VCaP (cell line): ENCODE results near the gene SGSH.

ENCODE experiments used
- H3K27ac ChIP-seq: fragments of 450-650 bp; 2 replicates; pipeline ENCODE4 v1.5.1; 2017
- TF ChIP-seq, protein P1 (sequence below): fragments of 450-650 bp; conservative IDR thresholded peaks from 2 replicates; pipeline ENCODE4 v1.5.1; 2017; ENCODE audit warnings: mild to moderate bottlenecking, moderate library complexity

Gene SGSH

GRCh38 chr17:80223838-80224497, 3.8 kb upstream of the SGSH start:
- H3K27ac ChIP-seq: no peak overlapping the region
- TF ChIP-seq, protein P1, sequence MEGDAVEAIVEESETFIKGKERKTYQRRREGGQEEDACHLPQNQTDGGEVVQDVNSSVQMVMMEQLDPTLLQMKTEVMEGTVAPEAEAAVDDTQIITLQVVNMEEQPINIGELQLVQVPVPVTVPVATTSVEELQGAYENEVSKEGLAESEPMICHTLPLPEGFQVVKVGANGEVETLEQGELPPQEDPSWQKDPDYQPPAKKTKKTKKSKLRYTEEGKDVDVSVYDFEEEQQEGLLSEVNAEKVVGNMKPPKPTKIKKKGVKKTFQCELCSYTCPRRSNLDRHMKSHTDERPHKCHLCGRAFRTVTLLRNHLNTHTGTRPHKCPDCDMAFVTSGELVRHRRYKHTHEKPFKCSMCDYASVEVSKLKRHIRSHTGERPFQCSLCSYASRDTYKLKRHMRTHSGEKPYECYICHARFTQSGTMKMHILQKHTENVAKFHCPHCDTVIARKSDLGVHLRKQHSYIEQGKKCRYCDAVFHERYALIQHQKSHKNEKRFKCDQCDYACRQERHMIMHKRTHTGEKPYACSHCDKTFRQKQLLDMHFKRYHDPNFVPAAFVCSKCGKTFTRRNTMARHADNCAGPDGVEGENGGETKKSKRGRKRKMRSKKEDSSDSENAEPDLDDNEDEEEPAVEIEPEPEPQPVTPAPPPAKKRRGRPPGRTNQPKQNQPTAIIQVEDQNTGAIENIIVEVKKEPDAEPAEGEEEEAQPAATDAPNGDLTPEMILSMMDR: no peak

- TF ChIP-seq, protein P1: no peak
- no peak overlapping the region for H3K27ac ChIP-seq
Observed at GRCh38 chr17:80223142-80223815, 3.1 kb upstream of the SGSH start.

- no peak overlapping the region for H3K27ac ChIP-seq
- TF ChIP-seq, protein P1: no peak
Observed at GRCh38 chr17:80222376-80223141, 2.4 kb upstream of the SGSH start.

- H3K27ac ChIP-seq: peak overlapping the region; percentile 95
Observed at GRCh38 chr17:80221351-80222105, 1.4 kb upstream of the SGSH start.

GRCh38 chr17:80220736-80221215, 643 bp upstream of the SGSH start:
- peak overlapping the region; percentile 95 for H3K27ac ChIP-seq
- TF ChIP-seq, protein P1: no peak

More at GRCh38 chr17:80221351-80222105, 1.4 kb upstream of the SGSH start:
- TF ChIP-seq, protein P1: no peak

GRCh38 chr17:80219763-80220053, 425 bp downstream of the SGSH start:
- peak overlapping the region; percentile 95 for H3K27ac ChIP-seq
- TF ChIP-seq, protein P1: no peak
